GM23338 (cell line): ENCODE results near the gene BMP5. TPM values are rescaled to one million over a fixed set of nuclear protein-coding genes. Genes with fewer than 3 reads are reported as not detected.

Source experiments
- ATAC-seq: fragments of 200-7000 bp; cut with Tn5 transposase; 3 replicates; pipeline ENCODE4 v1.9.1; 2020
- DNase-seq: peaks from one replicate; pipeline ENCODE4 v3.0.0-alpha.2; 2015; ENCODE audit warnings: low spot score
- H2AFZ ChIP-seq: fragments of 200-600 bp; sonication (generic); 2 replicates; pipeline ENCODE4 v1.8.0; 2016; ENCODE audit warnings: antibody characterized with exemption, mild to moderate bottlenecking, moderate library complexity
- H3F3A ChIP-seq: fragments of 200-600 bp; sonication (generic); replicated peaks from 2 replicates; pipeline ENCODE4 v1.8.0; 2017; ENCODE audit warnings: antibody characterized with exemption, mixed run types, low read depth
- H3K27ac ChIP-seq: fragments of 200-600 bp; sonication (generic); 2 replicates; pipeline ENCODE4 v1.6.1; 2016; ENCODE audit warnings: low read depth
- H3K27me3 ChIP-seq: fragments of 200-600 bp; sonication (generic); 2 replicates; pipeline ENCODE4 v1.8.0; 2016; ENCODE audit warnings: mild to moderate bottlenecking, mixed run types, moderate library complexity; ENCODE audit not compliant: insufficient read depth
- H3K36me3 ChIP-seq: fragments of 200-600 bp; sonication (generic); 2 replicates; pipeline ENCODE4 v1.8.0; 2016; ENCODE audit warnings: mild to moderate bottlenecking; ENCODE audit not compliant: insufficient read depth
- H3K4me1 ChIP-seq: fragments of 200-600 bp; sonication (generic); 2 replicates; pipeline ENCODE4 v1.8.0; 2016; ENCODE audit warnings: mild to moderate bottlenecking, moderate library complexity; ENCODE audit not compliant: insufficient read depth
- H3K4me2 ChIP-seq: fragments of 200-600 bp; sonication (generic); 2 replicates; pipeline ENCODE4 v1.7.1; 2017; ENCODE audit warnings: mixed run types
- H3K4me3 ChIP-seq: fragments of 200-600 bp; sonication (generic); 2 replicates; pipeline ENCODE4 v1.6.1; 2016; ENCODE audit warnings: mixed run types
- H3K79me2 ChIP-seq: fragments of 200-600 bp; sonication (generic); replicated peaks from 2 replicates; pipeline ENCODE4 v1.8.0; 2017; ENCODE audit warnings: mild to moderate bottlenecking; ENCODE audit not compliant: insufficient read depth
- H3K9me2 ChIP-seq: fragments of 200-600 bp; sonication (generic); 2 replicates; pipeline ENCODE4 v1.8.0; 2017; ENCODE audit not compliant: insufficient read depth
- H4K20me1 ChIP-seq: fragments of 200-600 bp; sonication (generic); replicated peaks from 2 replicates; pipeline ENCODE4 v1.8.0; 2017; ENCODE audit warnings: mild to moderate bottlenecking; ENCODE audit not compliant: insufficient read depth
- H3K27ac Mint-ChIP-seq: 2 replicates; pipeline ENCODE4 v1.8.0; 2020; ENCODE audit warnings: inconsistent platforms, mild to moderate bottlenecking, moderate library complexity, mixed read lengths
- H3K27me3 Mint-ChIP-seq: 3 replicates; pipeline ENCODE4 v1.8.0; 2022; ENCODE audit warnings: low read depth, mild to moderate bottlenecking, moderate library complexity, mixed read lengths, inconsistent platforms; ENCODE audit not compliant: insufficient read depth, poor library complexity
- H3K36me3 Mint-ChIP-seq: 3 replicates; pipeline ENCODE4 v1.8.0; 2021; ENCODE audit warnings: low read depth, mild to moderate bottlenecking, inconsistent platforms, moderate library complexity, mixed read lengths
- H3K4me1 Mint-ChIP-seq: 3 replicates; pipeline ENCODE4 v1.8.0; 2020; ENCODE audit warnings: mild to moderate bottlenecking, inconsistent platforms, mixed read lengths
- H3K4me3 Mint-ChIP-seq: 3 replicates; pipeline ENCODE4 v1.8.0; 2021; ENCODE audit warnings: moderate library complexity, mild to moderate bottlenecking, inconsistent platforms, mixed read lengths
- H3K9me3 Mint-ChIP-seq: 3 replicates; pipeline ENCODE4 v1.8.0; 2020; ENCODE audit warnings: moderate library complexity, mild to moderate bottlenecking, inconsistent platforms, mixed read lengths
- REST ChIP-seq: IDR thresholded peaks from one replicate; pipeline ENCODE4 v1.6.1; 2018; ENCODE audit warnings: antibody characterized with exemption; ENCODE audit not compliant: unreplicated experiment
- STAT1 ChIP-seq: IDR thresholded peaks from one replicate; pipeline ENCODE4 v1.6.1; 2016; ENCODE audit warnings: antibody characterized with exemption; ENCODE audit not compliant: unreplicated experiment
- ZNF114 ChIP-seq: fragments of 250-450 bp; sonication (Bioruptor Pico); IDR thresholded peaks from 2 replicates; pipeline ENCODE4 v1.5.0; 2020; ENCODE audit warnings: mild to moderate bottlenecking, moderate library complexity
- polyA plus RNA-seq: library from polyadenylated mRNA; unstranded; fragments of >200 nt; fragmentation: Nextera tagmentation; extraction: Ambion mirVana; gene quantifications from 2 replicates; pipeline ENCODE4 v1.2.1, GENCODE V29; 2016
- total RNA-seq: library from RNA; depleted of rRNA; stranded (reverse); fragments of >200 nt; shearing (Covaris generic); gene quantifications from 2 replicates; pipeline ENCODE4 v1.2.3, GENCODE V29; 2014
- TF ChIP-seq, protein P1 (sequence below): fragments of 250-450 bp; sonication (Bioruptor Pico); IDR thresholded peaks from 2 replicates; pipeline ENCODE4 v1.5.0; 2020; ENCODE audit warnings: mild to moderate bottlenecking, moderate library complexity

Gene BMP5
- total and polyA plus RNA-seq, 2 experiments from 2014 or later: 0.06 to 0.07 TPM

GRCh38 chr6:55917751-55918415, 42.5 kb upstream of the BMP5 start (continued):
- TF ChIP-seq, protein P1, sequence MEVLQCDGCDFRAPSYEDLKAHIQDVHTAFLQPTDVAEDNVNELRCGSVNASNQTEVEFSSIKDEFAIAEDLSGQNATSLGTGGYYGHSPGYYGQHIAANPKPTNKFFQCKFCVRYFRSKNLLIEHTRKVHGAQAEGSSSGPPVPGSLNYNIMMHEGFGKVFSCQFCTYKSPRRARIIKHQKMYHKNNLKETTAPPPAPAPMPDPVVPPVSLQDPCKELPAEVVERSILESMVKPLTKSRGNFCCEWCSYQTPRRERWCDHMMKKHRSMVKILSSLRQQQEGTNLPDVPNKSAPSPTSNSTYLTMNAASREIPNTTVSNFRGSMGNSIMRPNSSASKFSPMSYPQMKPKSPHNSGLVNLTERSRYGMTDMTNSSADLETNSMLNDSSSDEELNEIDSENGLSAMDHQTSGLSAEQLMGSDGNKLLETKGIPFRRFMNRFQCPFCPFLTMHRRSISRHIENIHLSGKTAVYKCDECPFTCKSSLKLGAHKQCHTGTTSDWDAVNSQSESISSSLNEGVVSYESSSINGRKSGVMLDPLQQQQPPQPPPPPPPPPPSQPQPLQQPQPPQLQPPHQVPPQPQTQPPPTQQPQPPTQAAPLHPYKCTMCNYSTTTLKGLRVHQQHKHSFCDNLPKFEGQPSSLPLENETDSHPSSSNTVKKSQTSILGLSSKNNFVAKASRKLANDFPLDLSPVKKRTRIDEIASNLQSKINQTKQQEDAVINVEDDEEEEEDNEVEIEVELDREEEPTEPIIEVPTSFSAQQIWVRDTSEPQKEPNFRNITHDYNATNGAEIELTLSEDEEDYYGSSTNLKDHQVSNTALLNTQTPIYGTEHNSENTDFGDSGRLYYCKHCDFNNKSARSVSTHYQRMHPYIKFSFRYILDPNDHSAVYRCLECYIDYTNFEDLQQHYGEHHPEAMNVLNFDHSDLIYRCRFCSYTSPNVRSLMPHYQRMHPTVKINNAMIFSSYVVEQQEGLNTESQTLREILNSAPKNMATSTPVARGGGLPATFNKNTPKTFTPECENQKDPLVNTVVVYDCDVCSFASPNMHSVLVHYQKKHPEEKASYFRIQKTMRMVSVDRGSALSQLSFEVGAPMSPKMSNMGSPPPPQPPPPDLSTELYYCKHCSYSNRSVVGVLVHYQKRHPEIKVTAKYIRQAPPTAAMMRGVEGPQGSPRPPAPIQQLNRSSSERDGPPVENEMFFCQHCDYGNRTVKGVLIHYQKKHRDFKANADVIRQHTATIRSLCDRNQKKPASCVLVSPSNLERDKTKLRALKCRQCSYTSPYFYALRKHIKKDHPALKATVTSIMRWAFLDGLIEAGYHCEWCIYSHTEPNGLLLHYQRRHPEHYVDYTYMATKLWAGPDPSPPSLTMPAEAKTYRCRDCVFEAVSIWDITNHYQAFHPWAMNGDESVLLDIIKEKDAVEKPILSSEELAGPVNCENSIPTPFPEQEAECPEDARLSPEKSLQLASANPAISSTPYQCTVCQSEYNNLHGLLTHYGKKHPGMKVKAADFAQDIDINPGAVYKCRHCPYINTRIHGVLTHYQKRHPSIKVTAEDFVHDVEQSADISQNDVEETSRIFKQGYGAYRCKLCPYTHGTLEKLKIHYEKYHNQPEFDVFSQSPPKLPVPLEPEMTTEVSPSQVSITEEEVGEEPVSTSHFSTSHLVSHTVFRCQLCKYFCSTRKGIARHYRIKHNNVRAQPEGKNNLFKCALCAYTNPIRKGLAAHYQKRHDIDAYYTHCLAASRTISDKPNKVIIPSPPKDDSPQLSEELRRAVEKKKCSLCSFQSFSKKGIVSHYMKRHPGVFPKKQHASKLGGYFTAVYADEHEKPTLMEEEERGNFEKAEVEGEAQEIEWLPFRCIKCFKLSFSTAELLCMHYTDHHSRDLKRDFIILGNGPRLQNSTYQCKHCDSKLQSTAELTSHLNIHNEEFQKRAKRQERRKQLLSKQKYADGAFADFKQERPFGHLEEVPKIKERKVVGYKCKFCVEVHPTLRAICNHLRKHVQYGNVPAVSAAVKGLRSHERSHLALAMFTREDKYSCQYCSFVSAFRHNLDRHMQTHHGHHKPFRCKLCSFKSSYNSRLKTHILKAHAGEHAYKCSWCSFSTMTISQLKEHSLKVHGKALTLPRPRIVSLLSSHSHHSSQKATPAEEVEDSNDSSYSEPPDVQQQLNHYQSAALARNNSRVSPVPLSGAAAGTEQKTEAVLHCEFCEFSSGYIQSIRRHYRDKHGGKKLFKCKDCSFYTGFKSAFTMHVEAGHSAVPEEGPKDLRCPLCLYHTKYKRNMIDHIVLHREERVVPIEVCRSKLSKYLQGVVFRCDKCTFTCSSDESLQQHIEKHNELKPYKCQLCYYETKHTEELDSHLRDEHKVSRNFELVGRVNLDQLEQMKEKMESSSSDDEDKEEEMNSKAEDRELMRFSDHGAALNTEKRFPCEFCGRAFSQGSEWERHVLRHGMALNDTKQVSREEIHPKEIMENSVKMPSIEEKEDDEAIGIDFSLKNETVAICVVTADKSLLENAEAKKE (CRISPR knock-in tag): no peak

GRCh38 chr6:55916188-55916587, 40.8 kb upstream of the BMP5 start:
- H3K36me3 Mint-ChIP-seq: peaks cover 5% of the 10 kb centered on the region; the same call in 2 of the 3 replicates
- DNase-seq (no peak), ATAC-seq (no peak)
- H3K4me1 ChIP-seq: peaks cover 11% of the 10 kb centered on the region; the same call in 1 of the 2 replicates
- no peak overlapping the region for H3K27ac Mint-ChIP-seq
- peaks cover 15% of the 10 kb centered on the region for H3K4me1 Mint-ChIP-seq
- no peaks in the 10 kb centered on the region for H3K9me2 ChIP-seq
- H3K4me2 ChIP-seq: no peak overlapping the region
- H3K27me3 Mint-ChIP-seq: no peaks in the 10 kb centered on the region
- no peak for TF ChIP-seq REST
- no peak for TF ChIP-seq ZNF114 (CRISPR knock-in tag)
- TF ChIP-seq STAT1: no peak
- no peaks in the 10 kb centered on the region for H3K79me2 ChIP-seq
- no peaks in the 10 kb centered on the region for H3K36me3 ChIP-seq
- H3K4me3 Mint-ChIP-seq: no peak overlapping the region
- no peaks in the 10 kb centered on the region for H4K20me1 ChIP-seq
- no peak overlapping the region for H3K27ac ChIP-seq
- peaks cover 5% of the 10 kb centered on the region for H3K9me3 Mint-ChIP-seq
- no peak overlapping the region for H3K4me3 ChIP-seq
- H3K27me3 ChIP-seq: no peaks in the 10 kb centered on the region
- H3F3A ChIP-seq: no peaks in the 10 kb centered on the region
- no peak overlapping the region for H2AFZ ChIP-seq
